Fibroblast of the aortic adventitia (primary cell): ENCODE measurements around the gene STKLD1. TPM values are rescaled to one million over a fixed set of nuclear protein-coding genes. Genes with fewer than 3 reads are reported as not detected.
"Not testable (repeated sequence)": the region's sequence is repeated elsewhere in the genome, so short reads cannot be mapped to it uniquely, and the experiment has no call there.

Source experiments
- DNase-seq: peaks from one replicate; pipeline ENCODE4 v3.0.0-alpha.2; 2010; ENCODE audit warnings: low read depth
- H3K4me3 ChIP-seq: 2 replicates; pipeline ENCODE4 v1.5.1; 2011; ENCODE audit warnings: low read depth, mild to moderate bottlenecking, control low read depth, low read length, moderate library complexity
- CTCF ChIP-seq: IDR thresholded peaks from 2 replicates; pipeline ENCODE4 v1.5.1; 2011; ENCODE audit warnings: mild to moderate bottlenecking, low read length, control low read depth, inconsistent platforms; ENCODE audit not compliant: insufficient read depth
- total RNA-seq: library from RNA; depleted of rRNA; stranded (reverse); fragments of >200 nt; gene quantifications from 2 replicates; pipeline ENCODE4 v1.2.3, GENCODE V29; 2012; ENCODE audit warnings: low replicate concordance

Gene STKLD1
- total RNA-seq: 0.33 and 1.3 TPM in 2 replicates

- DNase-seq: peak; percentile 94
- H3K4me3 ChIP-seq: peak within 1 kb of the TSS; percentile 91
- no peak for TF ChIP-seq CTCF
Observed at GRCh38 chr9:133375724-133376654, at the start of gene STKLD1, which contains the start of gene SURF4. STKLD1 (plus strand) TSS chr9:133376366; CDS start chr9:133376474, 108 bp downstream. SURF4 (minus strand) TSS chr9:133376060; CDS start chr9:133375969, 91 bp downstream.

- H3K4me3 ChIP-seq, DNase-seq: not testable (repeated sequence)
Observed at GRCh38 chr9:133327021-133327420, 49.1 kb upstream of the STKLD1 start.

GRCh38 chr9:133327834-133328484 is 48.2 kb upstream of the STKLD1 start:
- no peak for TF ChIP-seq CTCF
- H3K4me3 ChIP-seq: no peak overlapping the region
- DNase-seq: no peak

- TF ChIP-seq CTCF: peak; percentile 49
- H3K4me3 ChIP-seq: not testable (repeated sequence)
- peak; percentile 15 for DNase-seq
Observed at GRCh38 chr9:133329306-133330156, 46.6 kb upstream of the STKLD1 start.

- no peak for TF ChIP-seq CTCF
- H3K4me3 ChIP-seq: no peak overlapping the region
- DNase-seq: no peak
Observed at GRCh38 chr9:133331221-133331620, 44.9 kb upstream of the STKLD1 start.

- DNase-seq: no peak
- H3K4me3 ChIP-seq: no peak overlapping the region
- no peak for TF ChIP-seq CTCF
Observed at GRCh38 chr9:133331641-133332380, 44.4 kb upstream of the STKLD1 start.
